HG02678 (cell line): ENCODE results near the gene CNR2.
"Not testable (repeated sequence)": the region's sequence is repeated elsewhere in the genome, so short reads cannot be mapped to it uniquely, and the experiment has no call there.

Experiments
- ATAC-seq: cut with Tn5 transposase; IDR thresholded peaks from one replicate; pipeline ENCODE4 v1.9.1; 2021; ENCODE audit warnings: mild to moderate bottlenecking, moderate library complexity; ENCODE audit not compliant: unreplicated experiment

CNR2 gene

DNA sequence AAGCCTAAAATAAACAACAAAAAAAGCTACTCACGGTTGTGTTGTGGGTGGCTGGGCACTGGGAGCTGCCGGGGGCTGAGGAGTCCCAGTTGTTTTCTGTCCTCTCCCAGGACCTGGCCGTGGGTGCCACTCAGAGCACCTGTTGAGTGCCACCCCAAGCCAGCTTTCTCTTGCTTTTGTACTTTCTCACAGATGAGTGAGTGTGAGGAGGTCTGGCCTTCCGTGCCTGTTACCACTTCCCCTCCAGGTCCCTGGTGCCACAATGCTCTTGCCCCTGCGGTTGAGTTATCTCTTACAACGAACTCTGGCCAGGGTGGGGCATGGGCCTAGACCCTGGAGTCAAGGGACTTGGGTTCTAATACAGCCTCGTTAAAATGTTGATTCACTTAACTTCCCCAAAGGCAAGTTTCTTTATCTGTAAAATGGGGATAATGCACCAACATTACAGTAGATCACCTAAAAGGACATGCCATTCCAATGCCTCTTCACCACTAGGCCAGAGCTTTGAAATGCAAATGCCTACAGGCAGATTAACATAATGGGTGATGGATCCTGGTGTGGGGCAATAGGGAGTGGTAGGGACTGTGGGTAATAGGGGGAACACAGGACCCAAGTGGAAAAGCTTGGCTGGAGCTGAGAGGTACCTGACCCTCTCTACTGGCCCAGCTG, at the start of gene CNR2:
CNR2 (minus strand) TSS at position 151 of the 669 bp plus-strand sequence. CDS start 37,745 bp downstream, outside the sequence.
- no peak for ATAC-seq

DNA sequence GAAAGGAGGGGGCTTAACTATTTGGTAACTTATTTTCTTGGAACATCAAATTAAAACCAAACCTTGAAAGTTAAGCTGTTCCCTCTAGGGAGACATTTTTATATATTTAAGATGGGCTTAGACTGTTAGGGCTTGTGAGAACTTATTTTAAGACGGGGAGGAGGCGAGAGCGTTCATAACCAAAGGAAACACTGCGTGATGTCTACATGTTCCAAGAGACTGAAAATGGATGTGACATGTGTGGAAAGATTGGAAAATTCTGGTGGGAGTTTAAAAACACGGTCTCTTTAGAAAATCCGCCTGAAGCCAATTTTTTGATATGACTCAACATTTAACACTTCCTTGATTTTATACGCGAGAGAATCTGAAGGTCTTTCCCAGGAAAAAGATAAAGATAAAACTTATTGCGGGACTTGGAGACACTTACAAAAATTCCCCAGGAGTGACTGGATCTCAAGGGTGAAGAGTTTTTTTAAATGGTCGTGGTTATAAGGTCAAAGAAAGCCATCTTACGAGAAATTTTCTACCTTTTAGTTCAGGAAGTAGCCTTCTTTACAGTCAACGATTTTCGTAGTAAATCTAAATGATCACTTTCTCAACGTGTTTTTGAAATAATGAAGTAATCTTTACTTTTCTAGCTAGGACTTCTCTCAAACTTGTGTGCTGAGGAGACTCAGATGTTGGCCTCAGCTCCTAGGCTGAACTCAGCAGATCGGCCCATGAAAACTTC, 47.3 kb upstream of the CNR2 start:
- ATAC-seq, result no peak

DNA sequence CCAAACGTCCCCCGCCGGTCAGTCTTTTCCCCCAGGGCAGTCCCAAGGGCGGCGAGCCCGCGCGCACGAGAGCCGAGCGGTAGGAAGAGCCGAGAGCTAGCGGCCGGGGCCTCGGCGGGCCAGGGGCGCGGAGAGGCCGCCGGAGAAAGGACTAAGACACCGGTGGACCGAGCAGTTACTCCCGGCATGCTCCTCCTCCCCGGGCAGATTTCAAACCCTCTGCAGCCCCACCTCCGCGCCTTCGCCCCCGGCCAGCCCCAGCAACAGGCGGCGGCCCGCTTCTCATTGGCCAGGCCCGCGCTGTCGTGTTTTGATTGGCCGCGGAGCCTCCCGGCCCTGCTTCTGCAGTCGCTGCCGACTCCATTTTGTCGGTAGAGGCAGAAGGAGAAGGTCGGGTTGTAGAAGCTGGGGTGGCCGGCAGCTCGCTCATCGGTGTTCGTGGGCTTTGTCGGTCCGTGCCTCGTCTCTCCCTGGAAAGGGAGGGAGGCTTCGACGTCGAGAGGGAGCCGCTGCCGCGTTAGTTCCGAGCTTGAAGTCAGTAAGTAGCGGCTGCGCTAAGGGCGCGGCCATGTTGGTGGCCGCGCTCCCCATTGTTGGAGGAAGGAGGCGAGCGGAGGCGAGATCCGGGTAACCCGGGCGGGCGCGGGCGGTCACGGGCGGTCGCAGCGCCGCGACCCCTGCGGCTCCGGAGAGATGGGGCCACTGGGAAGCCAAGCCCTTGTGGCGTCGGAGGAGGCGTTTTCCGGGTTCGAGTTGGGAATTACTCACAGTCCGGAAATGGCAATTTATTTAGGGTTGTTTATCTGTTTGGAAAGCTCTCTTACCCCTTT, 46.5 kb upstream of the CNR2 start, which contains the start of gene PNRC2:
PNRC2 (plus strand) TSS at position 368 of the 830 bp plus-strand sequence. CDS start 1,630 bp downstream, outside the sequence.
- peak; percentile 83 for ATAC-seq

DNA sequence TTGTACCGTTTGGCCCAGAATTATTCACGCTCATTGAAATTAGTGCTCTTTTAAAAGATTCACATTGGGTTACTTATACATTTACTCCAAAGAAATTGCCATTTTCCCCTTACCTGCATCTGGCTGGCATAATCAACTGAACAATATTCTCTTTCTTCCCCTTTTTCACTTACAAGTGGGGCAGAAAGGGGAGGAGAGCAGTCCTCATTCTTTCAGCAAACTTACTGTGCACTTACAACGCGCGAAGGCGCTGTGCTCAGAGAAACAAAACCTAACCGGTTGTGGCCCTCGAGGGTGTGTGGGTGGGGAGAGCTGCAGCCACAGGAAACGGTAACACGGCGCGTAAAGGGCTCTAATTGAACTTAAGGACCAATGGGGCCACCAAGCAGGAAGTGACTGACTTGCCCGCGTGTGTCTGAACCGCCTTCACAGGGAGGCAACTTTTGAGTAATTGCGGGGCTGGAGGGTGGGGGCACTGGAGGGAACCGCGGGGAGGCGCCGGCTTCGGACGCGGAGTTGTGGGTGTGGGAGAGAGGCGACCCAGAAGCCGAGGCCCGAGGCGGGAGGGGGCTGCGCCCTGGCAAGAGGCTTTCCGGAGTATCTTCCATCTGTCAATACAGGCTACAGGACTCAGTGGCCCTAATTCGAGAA, 45.8 kb upstream of the CNR2 start:
- peak; percentile 58 for ATAC-seq

DNA sequence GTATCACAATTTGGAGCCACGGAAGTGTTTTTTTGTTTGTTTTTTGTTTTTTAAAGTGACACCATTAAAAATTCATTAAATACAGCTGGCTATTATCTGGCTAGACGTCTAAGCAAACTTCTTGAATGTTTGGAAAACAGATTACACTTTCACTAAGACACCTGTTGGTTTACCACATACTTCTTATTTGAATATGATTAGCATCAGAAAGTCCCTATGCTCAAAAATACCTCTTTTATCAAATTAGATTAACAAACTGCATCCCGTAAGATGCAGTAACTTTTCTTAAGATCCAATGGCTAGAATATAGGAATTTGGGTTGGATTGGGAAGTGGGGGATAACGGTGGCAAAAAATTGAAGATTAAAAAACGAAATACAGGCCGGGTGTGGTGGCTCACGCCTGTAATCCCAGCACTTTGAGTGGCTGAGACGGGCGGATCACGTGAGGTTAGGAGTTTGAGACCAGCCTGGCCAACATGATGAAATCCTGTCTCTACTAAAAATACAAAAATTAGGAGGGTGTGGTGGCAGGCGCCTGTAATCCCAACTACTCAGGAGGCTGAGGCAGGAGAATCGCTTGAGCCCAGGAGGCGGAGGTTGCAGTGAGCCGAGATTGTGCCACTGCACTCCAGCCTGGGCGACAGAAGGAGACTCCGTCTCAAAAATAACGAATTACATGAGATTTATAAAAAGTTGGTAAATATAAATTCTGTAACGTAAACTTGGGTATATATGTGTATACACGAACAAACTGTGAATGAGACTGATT, 45.1 kb upstream of the CNR2 start:
- ATAC-seq, result not testable (repeated sequence)

DNA sequence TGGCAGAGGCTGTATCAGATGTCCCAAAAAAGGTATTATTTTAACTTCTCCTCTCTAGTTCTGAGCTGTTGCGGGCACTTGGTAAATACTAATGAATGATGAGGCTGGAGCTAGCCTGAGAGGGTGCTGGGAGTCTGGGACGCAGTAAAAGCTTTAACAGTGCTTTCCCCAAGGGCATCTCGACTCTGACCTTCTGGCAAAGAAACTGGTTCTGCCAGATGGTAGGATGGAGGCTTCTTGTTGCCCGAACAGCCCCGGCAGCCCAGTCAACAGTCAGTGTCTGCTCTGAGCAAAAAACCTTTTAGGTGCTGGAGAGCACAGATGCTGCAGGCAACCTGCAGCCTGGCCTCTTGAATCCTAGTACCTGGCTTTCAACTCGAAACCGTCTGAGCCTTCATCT, 43.9 kb upstream of the CNR2 start:
- no peak for ATAC-seq

DNA sequence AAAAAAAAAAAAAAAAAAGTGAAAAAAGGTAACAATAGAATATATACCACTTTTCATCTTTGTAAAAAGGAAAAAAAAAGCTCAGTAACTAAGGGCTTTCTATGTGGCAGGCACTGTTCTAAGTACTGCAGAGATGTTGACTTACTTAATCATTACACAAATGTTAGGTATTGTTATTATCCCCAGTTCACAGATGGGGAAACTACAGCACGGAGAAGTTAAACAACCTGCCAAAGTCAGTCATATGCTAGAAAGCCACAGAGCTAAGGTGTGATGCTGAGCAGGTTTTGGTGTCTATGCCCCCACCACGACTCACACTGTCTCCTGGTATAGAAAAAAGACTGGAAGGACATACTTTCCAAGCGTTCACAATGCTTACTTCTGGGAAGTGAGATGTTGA, 39.9 kb upstream of the CNR2 start:
- no peak for ATAC-seq

DNA sequence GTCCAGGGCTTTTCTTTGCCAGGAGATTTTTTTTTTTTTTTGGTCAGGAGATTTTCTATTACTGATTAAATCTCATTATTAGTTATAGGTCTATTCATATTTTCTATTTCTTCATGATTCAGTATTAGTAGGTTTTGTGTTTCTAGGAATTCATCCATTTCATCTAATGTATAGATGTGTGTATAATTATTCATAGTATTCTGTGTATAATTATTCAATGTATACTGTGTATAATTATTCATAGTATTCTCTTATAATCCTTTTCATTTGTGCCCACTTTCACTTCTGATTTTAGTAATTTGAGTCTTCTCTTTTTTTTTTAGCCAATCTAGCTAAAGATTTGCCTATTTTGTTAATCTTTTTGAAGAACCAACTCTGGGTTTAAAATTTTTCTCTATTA, 34.2 kb upstream of the CNR2 start:
- no peak for ATAC-seq

DNA sequence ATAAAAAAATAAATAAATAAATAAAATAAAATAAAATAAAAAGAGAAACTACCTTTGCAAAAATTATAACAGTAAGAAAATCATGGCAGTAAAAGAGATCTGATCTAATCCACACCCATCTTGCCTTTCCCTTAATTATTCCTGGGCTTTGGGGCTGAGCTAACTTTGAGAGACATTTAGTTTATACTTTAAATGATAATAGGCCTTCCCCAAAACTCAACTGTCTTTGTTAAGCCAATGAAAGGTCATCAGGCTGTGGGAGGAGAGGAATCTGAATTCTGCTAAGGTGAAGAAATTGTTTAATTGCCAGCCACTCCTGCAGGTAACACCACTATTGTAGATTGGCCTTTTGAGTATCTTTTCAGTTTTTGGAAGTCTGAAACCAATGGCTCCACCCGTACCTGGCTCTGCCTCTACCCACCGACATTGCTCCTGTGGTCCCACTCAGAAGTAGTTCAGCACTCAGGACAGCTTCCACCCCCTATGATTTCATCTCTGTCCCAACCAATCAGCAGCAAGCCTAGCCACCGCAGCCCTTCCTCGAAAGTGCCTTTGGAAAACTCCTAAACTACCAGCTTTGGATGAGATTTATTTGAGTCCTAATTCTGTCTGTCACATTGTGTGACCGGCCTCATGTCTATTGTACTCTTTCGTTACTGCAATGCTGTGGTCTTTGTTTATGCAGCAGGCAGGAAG, 23.5 kb upstream of the CNR2 start:
- ATAC-seq, result no peak

DNA sequence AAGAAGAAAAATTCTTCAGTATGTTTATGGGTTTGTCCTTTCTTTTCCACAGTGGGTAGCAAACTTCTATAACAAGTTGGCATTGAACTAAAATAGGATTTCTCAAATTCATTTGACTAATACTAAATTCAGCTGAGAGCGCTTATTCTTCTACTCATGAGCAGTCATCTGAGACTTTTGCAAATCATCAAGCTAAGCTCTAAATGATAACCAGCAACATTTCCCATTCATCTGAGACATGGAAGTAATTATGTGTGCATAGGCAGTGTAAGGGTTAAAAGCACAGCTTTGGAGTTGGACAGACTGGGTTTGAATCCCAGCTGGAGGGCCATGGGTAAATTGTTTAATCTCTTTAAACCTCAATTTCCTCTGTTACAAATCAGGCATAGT, 18.3 kb upstream of the CNR2 start:
- no peak for ATAC-seq

DNA sequence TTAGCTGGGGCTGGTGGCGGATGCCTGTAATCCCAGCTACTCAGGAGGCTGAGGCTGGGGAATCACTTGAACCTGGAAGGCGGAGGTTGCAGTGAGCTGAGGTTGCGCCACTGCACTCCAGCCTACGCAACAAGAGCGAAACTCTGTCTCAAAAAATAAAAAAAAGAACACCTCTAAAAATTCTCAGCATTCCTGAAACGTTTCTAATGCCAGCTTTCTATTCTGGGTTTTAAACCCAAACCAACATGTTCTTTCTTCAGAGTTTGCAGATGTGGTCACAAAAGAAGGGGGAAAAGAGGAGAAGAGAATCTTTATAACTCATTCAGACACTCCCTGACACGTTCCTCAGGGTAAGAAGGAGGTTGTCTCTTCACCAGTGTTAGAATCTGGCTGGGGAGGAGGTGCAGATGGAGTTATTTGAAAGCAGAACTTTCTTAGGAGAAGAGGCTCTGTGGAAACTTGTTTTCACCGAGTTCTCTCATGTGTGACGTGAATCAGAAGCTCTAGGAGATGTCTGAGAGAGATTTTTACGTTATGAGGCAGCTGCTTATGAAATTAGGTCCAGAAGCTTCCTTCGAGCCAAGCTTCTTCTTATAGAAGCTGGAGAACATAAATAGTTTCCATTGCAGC, 17.8 kb upstream of the CNR2 start:
- no peak for ATAC-seq

DNA sequence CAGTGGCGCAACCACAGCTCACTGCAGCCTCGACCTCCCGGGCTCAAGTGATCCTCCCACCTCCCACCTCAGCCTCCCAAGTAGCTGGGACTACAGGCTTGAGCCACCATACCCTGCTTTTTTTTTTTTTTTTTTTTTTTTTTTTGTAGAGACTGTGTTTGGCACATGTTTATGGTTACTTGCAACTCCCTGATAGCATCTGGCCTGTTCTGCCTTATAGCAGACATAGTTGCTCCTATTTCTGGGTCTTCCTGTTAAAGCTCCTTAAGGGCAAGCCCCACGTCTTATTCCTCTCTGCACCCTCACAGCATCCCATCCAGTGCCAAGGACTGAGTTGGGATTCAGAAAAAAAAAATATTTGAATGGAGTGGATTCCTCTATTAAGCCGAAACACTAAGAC, 17.1 kb upstream of the CNR2 start:
- ATAC-seq, result no peak

DNA sequence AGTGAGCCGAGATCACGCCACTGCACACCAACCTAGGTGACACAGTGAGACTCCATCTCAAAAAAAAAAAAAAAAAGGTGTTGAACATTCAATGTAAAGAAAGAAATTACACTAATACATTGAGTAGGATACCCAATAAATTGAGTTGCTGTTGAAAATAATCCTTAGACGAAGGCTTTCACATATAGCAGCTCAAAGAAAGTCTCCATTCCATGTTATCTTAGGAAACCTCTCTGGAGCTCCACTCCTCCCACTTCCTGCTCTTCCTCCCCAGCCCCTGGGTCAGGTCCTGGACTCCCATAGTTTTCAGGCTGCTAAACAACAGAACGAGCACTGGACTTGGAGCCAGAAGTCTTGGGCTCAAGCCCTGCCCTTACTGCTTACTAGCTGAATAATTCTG, 15.6 kb upstream of the CNR2 start:
- no peak for ATAC-seq

DNA sequence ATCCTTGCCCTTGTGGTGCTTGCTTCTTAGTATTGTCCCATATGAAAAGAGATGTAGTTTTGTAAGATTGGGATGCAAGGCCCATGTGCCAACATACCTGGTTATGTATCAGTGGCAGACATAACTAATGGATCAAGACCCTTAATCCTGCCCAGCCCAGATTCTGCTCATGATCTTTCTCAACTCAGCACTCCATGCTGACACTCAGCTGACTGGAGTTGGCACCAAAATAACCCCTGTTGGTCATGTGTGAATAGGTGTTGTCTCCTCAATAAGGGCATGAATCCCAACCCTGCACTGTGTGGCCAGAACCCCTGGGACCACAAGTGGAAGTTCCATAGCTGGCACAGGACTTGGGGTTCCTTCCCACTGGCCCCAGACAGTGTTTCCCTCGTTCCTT, 13.9 kb upstream of the CNR2 start:
- no peak for ATAC-seq

DNA sequence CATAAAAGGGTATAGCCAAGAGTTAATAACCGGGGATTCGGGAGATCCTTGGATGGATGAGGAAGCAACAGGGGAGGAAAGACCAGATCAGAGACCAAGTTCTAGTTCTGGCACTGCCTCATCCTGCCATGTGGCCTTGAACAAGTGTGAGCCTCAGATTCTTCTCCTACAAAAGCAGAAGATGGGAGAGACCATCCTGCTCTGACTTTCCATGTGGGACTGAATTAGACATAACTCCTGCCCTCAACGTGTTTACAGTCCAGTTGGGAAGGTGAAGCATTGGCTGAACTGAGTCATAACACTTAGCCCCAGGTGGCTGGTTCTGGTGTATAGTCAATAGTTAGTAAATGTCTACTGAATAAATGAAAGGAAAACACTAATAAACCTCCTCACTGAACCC, 12.1 kb upstream of the CNR2 start:
- ATAC-seq, result no peak

DNA sequence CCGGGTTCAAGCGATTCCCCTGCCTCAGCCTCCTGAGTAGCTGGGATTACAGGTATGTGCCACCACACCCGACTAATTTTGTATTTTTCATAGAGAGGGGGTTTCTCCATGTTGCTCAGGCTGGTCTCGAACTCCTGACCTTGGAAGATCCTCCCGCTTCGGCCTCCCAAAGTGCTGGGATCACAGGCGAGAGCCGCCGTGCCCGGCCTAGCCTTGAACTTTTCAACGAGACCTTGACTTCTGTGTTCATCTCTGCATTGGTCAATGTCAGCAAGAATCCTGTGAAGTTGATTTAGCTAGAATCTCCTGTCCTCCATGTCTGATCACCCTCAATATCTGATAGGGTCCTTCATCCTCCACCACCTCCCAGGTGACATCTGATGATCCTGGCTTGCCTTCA, 11.4 kb upstream of the CNR2 start:
- no peak for ATAC-seq

DNA sequence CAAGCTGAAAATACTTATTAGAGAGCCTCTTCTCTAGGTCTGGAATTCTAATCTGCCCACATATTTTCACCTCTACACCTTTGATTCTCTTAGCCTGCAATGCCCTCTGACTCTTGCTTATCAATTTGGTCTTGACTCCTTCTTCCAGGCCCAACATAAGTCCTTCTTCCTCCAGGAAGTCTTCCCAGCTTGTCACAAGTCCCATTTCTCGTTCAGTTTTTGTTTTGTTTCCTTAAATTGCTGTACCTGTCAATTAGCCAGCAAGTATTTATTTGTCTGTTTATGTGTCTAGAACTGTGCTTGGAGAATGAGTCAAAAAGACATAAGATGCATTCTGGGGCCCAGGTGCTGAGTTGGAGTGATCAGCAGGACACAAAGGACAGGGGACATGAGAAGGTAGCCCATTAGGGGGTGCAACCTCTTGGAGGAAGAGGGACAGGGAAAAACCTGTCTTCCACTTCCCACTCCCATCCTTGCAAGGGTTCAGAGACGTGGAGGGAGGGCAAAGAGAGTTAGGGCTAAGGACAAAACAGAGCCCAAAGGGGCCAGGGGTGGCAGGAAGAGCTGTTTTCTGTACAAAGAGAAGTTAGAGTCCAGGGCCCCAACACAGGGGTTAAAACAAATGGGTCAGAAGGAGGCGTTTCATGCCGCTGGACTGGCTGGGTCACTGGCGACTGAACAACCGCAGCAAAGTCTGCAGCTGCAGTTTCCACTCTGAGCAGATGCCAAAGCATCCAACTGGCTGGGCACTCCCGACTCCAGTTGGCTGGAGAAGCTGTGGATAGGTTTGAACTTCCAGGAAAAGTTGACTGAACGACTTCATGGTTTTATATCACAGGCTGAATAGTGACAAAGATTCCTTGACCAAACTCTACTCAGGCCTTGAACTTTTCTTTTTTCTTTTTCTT, 10.7 kb upstream of the CNR2 start:
- no peak for ATAC-seq

DNA sequence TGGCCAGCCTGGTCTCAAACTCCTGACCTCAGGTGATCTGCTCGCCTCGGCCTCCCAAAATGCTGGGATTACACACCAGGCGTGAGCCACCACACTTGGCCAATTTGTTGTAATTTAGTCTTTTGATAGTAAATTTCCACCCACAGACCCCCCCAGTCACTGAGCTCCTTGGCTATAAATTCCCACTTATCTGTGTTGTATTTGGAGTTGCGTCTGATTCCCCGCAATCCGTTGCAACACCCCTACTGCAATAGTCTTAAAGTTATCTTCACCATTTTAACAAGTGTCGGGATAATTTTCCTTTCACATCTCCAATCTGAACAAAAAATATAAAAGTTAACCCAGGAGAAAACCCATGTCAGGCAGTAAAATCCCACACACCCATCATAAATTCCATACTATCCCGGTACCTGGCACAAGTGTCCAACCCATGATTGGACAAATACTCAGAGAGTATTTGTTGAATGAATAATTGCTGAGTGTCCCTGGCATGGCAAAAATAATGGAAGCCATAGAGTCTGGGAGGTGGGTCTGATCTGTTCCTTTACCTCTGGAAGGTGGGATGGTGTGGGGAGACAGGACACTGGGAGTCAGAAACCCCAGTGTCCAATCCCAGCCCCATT, 9.3 kb upstream of the CNR2 start:
- no peak for ATAC-seq
